ENCODE results near the gene DVL1.

- TF ChIP-seq, protein P1, sequence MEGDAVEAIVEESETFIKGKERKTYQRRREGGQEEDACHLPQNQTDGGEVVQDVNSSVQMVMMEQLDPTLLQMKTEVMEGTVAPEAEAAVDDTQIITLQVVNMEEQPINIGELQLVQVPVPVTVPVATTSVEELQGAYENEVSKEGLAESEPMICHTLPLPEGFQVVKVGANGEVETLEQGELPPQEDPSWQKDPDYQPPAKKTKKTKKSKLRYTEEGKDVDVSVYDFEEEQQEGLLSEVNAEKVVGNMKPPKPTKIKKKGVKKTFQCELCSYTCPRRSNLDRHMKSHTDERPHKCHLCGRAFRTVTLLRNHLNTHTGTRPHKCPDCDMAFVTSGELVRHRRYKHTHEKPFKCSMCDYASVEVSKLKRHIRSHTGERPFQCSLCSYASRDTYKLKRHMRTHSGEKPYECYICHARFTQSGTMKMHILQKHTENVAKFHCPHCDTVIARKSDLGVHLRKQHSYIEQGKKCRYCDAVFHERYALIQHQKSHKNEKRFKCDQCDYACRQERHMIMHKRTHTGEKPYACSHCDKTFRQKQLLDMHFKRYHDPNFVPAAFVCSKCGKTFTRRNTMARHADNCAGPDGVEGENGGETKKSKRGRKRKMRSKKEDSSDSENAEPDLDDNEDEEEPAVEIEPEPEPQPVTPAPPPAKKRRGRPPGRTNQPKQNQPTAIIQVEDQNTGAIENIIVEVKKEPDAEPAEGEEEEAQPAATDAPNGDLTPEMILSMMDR (IDR thresholded peaks at IDR 0.05) = no peak
- TF ChIP-seq EP300 (IDR thresholded peaks at IDR 0.05) (no peak), POLR2A (IDR thresholded peaks at IDR 0.05) (no peak)
Observed at GRCh38 chr1:1296070-1297061, 52.9 kb downstream of the DVL1 start.

Data from tibial nerve (tissue), 4 donors.